T-helper 17 cell (primary cell): ENCODE data around the gene HEBP1. TPM values are rescaled to one million over a fixed set of nuclear protein-coding genes. Genes with fewer than 3 reads are reported as not detected.

Experiments used
- ATAC-seq: fragments of 150-1000 bp; cut with Tn5 transposase; 2 replicates; pipeline ENCODE4 v1.10.0; 2021; ENCODE audit warnings: mild to moderate bottlenecking, moderate library complexity
- DNase-seq, 3 donors: peaks; one replicate each; pipeline versions ENCODE4 v3.0.0 to v3.0.0-alpha.2; 2020 to 2021
- H3K9me3 ChIP-seq: one replicate; pipeline ENCODE4 v1.7.0; 2013; ENCODE audit warnings: low read length, mild to moderate bottlenecking; ENCODE audit not compliant: control insufficient read depth, poor library complexity, severe bottlenecking
- H3K27ac Mint-ChIP-seq: one replicate; pipeline ENCODE4 v1.8.0; 2022; ENCODE audit warnings: mild to moderate bottlenecking, moderate library complexity, mixed read lengths
- H3K27me3 Mint-ChIP-seq: one replicate; pipeline ENCODE4 v1.8.0; 2022; ENCODE audit warnings: mixed read lengths
- H3K36me3 Mint-ChIP-seq: one replicate; pipeline ENCODE4 v1.8.0; 2022; ENCODE audit warnings: low read depth, mixed read lengths
- H3K4me1 Mint-ChIP-seq: one replicate; pipeline ENCODE4 v1.8.0; 2022; ENCODE audit warnings: mild to moderate bottlenecking, mixed read lengths
- H3K4me3 Mint-ChIP-seq: one replicate; pipeline ENCODE4 v1.8.0; 2022; ENCODE audit warnings: mild to moderate bottlenecking, moderate library complexity, mixed read lengths
- total RNA-seq, 4 donors: library from RNA in 2 of 4; stranded (reverse) in 2 of 4; gene quantifications; one replicate each; pipeline ENCODE4 v1.2.3 and lab custom pipeline; 2022 to 2026

Gene HEBP1
- total RNA-seq, 2 donors from 2014 or later, result 10.8 to 11.5 TPM

GRCh38 chr12:12926571-12927071 is 73.4 kb downstream of the HEBP1 start:
- no peak overlapping the region for H3K4me3 Mint-ChIP-seq

GRCh38 chr12:12925388-12925787 is 74.7 kb downstream of the HEBP1 start:
- Mint-ChIP-seq H3K27ac (no peak overlapping the region), H3K4me1 (no peaks in the 10 kb centered on the region), H3K27me3 (peaks cover 15% of the 10 kb centered on the region), H3K36me3 (no peaks in the 10 kb centered on the region), H3K4me3 (no peak overlapping the region)
- ATAC-seq (no peak), DNase-seq (no peak)
- no peaks in the 10 kb centered on the region for H3K9me3 ChIP-seq

More at GRCh38 chr12:12926571-12927071, 73.4 kb downstream of the HEBP1 start:
- Mint-ChIP-seq H3K27me3 (peaks cover 19% of the 10 kb centered on the region), H3K27ac (no peak overlapping the region), H3K36me3 (no peaks in the 10 kb centered on the region), H3K4me1 (peaks cover 2% of the 10 kb centered on the region)
- no peaks in the 10 kb centered on the region for H3K9me3 ChIP-seq
- ATAC-seq, result no peak
- no peak for DNase-seq

Other genes with a start within 250 kb of the HEBP1 start
- 1 to 10 TPM; 3.1 to 5.1 TPM for gene APOLD1, start 214.6 kb downstream of the HEBP1 start, total RNA-seq
- 100 to 1,000 TPM; 135 to 141 TPM for gene DDX47, start 186.9 kb downstream of the HEBP1 start, total RNA-seq
- under 1 TPM; 0.02 to 0.26 TPM for gene GPRC5A, start 108.7 kb downstream of the HEBP1 start, total RNA-seq
- gene GPRC5D, start 48.1 kb downstream of the HEBP1 start, total RNA-seq, result not detected
- 1 to 10 TPM; 1.9 to 2.5 TPM for gene FAM234B, start 44.1 kb upstream of the HEBP1 start, total RNA-seq
- gene GSG1, start 103.4 kb upstream of the HEBP1 start, total RNA-seq, result not detected
- gene EMP1, start 196.5 kb upstream of the HEBP1 start, total RNA-seq, result 10 to 100 TPM in 1 of 2 donors, 1 to 10 TPM in 1; 6.2 to 14.0 TPM